Esophagus mucosa (tissue), 1 donor: ENCODE results near the gene YIPF7. TPM values are rescaled to one million over a fixed set of nuclear protein-coding genes. Genes with fewer than 3 reads are reported as not detected.

Source experiments
- ATAC-seq: fragments of 200-7000 bp; cut with Tn5 transposase; one replicate; pipeline ENCODE4 v1.9.1; 2020
- total RNA-seq: library from RNA; stranded (reverse); gene quantifications from one replicate; pipeline ENCODE4 v1.2.4, GENCODE V29; 2023
- donor health status: DM: yes; HTN: yes; CAD: no.

Gene YIPF7
- total RNA-seq, 1 donor from 2014 or later, result not detected

GRCh38 chr4:44616621-44617020, 34.8 kb downstream of the YIPF7 start:
- no peak for ATAC-seq

DNA sequence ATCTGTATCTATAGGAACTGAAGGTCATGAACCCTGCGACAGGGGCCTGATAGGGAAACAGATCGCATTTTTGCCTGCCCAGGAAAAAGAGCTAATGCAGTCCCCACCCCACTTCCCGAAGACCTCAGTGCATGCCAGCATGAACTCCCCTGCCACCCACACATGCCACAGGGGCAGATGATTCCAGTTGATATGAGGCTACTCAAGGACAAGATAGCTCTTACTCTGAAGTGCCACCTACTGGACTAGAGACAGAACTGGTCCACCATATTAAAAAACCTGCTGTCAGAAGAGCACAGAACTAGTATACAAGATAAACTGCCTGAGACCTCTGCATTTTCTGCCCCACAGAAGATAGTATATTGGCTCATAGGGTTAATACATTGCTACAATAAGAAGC, 68.0 kb downstream of the YIPF7 start:
- no peak for ATAC-seq

DNA sequence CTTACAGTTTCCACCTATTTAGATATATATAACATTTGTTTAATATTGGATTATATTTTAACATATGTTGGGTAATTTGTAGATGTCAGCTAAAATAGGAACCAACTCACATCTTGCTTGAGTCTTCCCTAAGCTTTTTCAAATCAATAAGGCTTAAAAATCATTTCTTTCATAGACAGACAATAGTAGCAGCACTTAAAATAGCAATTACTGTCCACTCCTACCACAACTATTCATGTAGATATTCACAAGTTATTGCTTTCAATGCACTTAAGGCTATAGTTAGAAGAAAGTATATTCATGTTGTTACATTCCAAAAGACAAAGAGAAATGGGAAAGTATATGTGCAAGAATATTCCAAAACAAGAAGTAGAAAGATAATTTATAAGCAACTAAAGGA, 71.2 kb downstream of the YIPF7 start:
- no peak for ATAC-seq

DNA sequence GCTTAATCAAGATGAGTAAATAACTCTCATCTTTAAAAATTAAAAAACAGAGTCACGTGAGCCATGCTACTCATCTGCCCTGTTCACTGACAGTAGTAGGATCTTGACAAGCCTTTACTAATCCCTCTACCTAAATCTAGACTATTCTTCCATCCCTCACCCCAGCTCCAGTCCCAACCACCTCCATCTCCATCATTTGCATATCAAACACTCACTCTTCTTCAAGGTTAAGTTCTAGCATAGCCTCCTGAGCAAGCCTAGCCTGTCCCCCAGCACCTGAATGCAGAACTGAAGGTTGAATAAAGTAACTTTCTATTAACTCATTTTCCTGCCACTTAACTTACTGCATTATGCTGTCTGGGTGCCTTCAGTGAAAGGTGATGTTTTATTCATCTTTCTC, 72.5 kb downstream of the YIPF7 start:
- ATAC-seq, result no peak

Other genes with a start within 250 kb of the YIPF7 start
- gene KCTD8, start 202.8 kb downstream of the YIPF7 start, total RNA-seq, result not detected
- gene GUF1, start 26.8 kb upstream of the YIPF7 start, total RNA-seq, result 18.5 TPM
- 4.9 TPM for gene GNPDA2, start 74.9 kb upstream of the YIPF7 start, total RNA-seq